Heart left ventricle (tissue), 16 donors: ENCODE measurements around the gene CCNQ. TPM values are rescaled to one million over a fixed set of nuclear protein-coding genes. Genes with fewer than 3 reads are reported as not detected.
A peak's percentile ranks its signal among the peaks of the same experiment; 100 is the strongest.

Source experiments
- ATAC-seq, 4 donors: fragments of 200-7000 bp; cut with Tn5 transposase; one replicate each; pipeline ENCODE4 v1.9.1; 2020 to 2022; ENCODE audit warnings: moderate library complexity in 4 of 4, mild to moderate bottlenecking in 3 of 4, moderate number of reproducible peaks in 1 of 4
- DNase-seq, 5 donors: peaks; one replicate each; pipeline ENCODE4 v3.0.0-alpha.2; 2020
- H3K27ac ChIP-seq, 12 donors: fragments of 200-600 bp; sonication (generic) in 4 of 12; one replicate each; pipeline versions ENCODE4 v1.5.0 to v1.8.0; 2016 to 2022; ENCODE audit warnings: mild to moderate bottlenecking in 2 of 12
- H3K27me3 ChIP-seq, 9 donors: fragments of 200-600 bp; sonication (generic) in 2 of 9; one replicate each; pipeline versions ENCODE4 v1.5.1 to v1.8.0; 2016 to 2022; ENCODE audit warnings: mild to moderate bottlenecking in 3 of 9
- H3K36me3 ChIP-seq, 9 donors: fragments of 200-600 bp; sonication (generic) in 2 of 9; one replicate each; pipeline versions ENCODE4 v1.5.0 to v1.8.0; 2018 to 2022; ENCODE audit warnings: mild to moderate bottlenecking in 2 of 9
- H3K4me1 ChIP-seq, 12 donors: fragments of 200-600 bp; sonication (generic) in 4 of 12; one replicate each; pipeline versions ENCODE4 v1.5.0 to v1.8.0; 2016 to 2022; ENCODE audit warnings: mild to moderate bottlenecking in 3 of 12
- H3K4me3 ChIP-seq, 12 donors: fragments of 200-600 bp; sonication (generic) in 4 of 12; one replicate each; pipeline versions ENCODE4 v1.5.0 to v1.8.0; 2017 to 2022; ENCODE audit warnings: mild to moderate bottlenecking in 9 of 12, moderate library complexity in 4 of 12
- H3K9me3 ChIP-seq, 12 donors: fragments of 200-600 bp; sonication (generic) in 4 of 12; one replicate each; pipeline versions ENCODE4 v1.5.0 to v1.8.0; 2016 to 2022; ENCODE audit warnings: mild to moderate bottlenecking in 1 of 12
- CTCF ChIP-seq, 12 donors: fragments of 200-600 bp; sonication (generic) in 4 of 12; IDR thresholded peaks; one replicate each; pipeline versions ENCODE4 v1.5.0 to v1.8.0; 2018 to 2022; ENCODE audit warnings: antibody characterized with exemption in 12 of 12, mild to moderate bottlenecking in 5 of 12
- POLR2A ChIP-seq, 2 donors: fragments of 450-650 bp; IDR thresholded peaks; one replicate each; pipeline ENCODE4 v1.6.1; 2017; ENCODE audit warnings: antibody characterized with exemption in 2 of 2, mild to moderate bottlenecking in 2 of 2, moderate library complexity in 2 of 2
- WGBS, 4 donors: extraction: QIAGEN DNeasy Blood & Tissue Kit in 2 of 4; methylation state at CpG; one replicate each; pipeline versions ENCODE4 v1.1.5 to v1.1.7; 2013 to 2018; 5-methylcytosine and 5-hydroxymethylcytosine counted together
- intact Hi-C, 10 donors: fragments of 100-400 bp; cut with DNase I; formaldehyde crosslinking; loops; one replicate each; pipeline versions ENCODE4 v1.11.1 to v1.14.2; 2022
- polyA plus RNA-seq, 2 donors: library from polyadenylated mRNA; stranded (reverse); fragments of 200-250 nt; gene quantifications; one replicate each; pipeline ENCODE4 v1.2.3, GENCODE V29; 2013
- total RNA-seq, 9 donors: library from RNA; depleted of rRNA in 2 of 9; stranded (reverse); fragments of >200 nt in 2 of 9; fragmentation: NEBNext Ultra II Directional in 3 of 9; extraction: Animal tissue kit (Norgen Biotek cat#: 25700) in 3 of 9; gene quantifications; one replicate each; pipeline versions ENCODE4 v1.1.0 to v1.2.4, GENCODE V29; 2016 to 2023
- donor health status: ischemic (EF 13 %, LVEDD 7.1; RV severe dilation, severe dysfunction).
- donor health status: healthy with polysubstance abuse.
- donor health status: DM: no; HTN: yes; CAD: no.
- donor health status: DM: no; HTN: no; CAD: no.
- donor health status: ischemic (EF 25% LVEDD 6.9; RV normal size, moderate dysfunction).
- donor health status: ischemic (EF 25% LVEDD 5.7; RV mildly dilated, moderate dysfunction).
- donor health status: healthy.
- donor health status: DM: yes; HTN: yes; CAD: no.
- donor health status: ischemic (EF 35%, LVEDD 5.7; RV mildly dilated, moderate dysfunction).
- donor health status: nonischemic (EF 11% LVEDD 7.7; RV severe dilation, severe dysfunction).
- donor health status: DM: yes; HTN: yes; CAD: no.
- donor health status: PGD.
- donor health status: ischemic (EF 29% LVEDD 5.4; RV normal size, mild dysfunction).
- donor health status: nonischemic (EF 23%, LVEDD 6.1; RV moderate dilation, normal function).

Gene CCNQ
- total and polyA plus RNA-seq, 11 donors: 16.2 to 126 (median 46.5) TPM

GRCh38 chrX:153572601-153573000 is 26.3 kb downstream of the CCNQ start:
- no peak for ATAC-seq
- 83 to 92% (median 87%) methylated on average over 9 to 10 of the region's 10 CpGs for WGBS, 4 donors

GRCh38 chrX:153571534-153571908 is 27.4 kb downstream of the CCNQ start:
- Histone ChIP-seq H3K36me3 (no peaks in the 10 kb centered on the region), H3K27me3 (peaks cover 0 to 21% (median 0%) of the 10 kb centered on the region in 9 donors), H3K4me1 (no peaks in the 10 kb centered on the region), H3K27ac (no peak overlapping the region), H3K4me3 (no peak overlapping the region), H3K9me3 (no peaks in the 10 kb centered on the region)
- ATAC-seq (no peak), DNase-seq (no peak)
- TF ChIP-seq CTCF (IDR thresholded peaks at IDR 0.05) (no peak), POLR2A (IDR thresholded peaks at IDR 0.05) (no peak)
- intact Hi-C loops: no loop called here
- WGBS, 4 donors: 61 to 79% (median 73%) methylated on average over 6 of the region's 6 CpGs

More at GRCh38 chrX:153572601-153573000, 26.3 kb downstream of the CCNQ start:
- Histone ChIP-seq H3K27me3 (peaks cover 0 to 21% (median 0%) of the 10 kb centered on the region in 9 donors), H3K4me1 (no peaks in the 10 kb centered on the region), H3K36me3 (no peaks in the 10 kb centered on the region), H3K27ac (no peak overlapping the region), H3K4me3 (no peak overlapping the region), H3K9me3 (no peaks in the 10 kb centered on the region)
- intact Hi-C loops: no loop called here
- TF ChIP-seq POLR2A (IDR thresholded peaks at IDR 0.05) (no peak), CTCF (IDR thresholded peaks at IDR 0.05) (no peak)
- DNase-seq: no peak

GRCh38 chrX:153569475-153569874 is 29.5 kb downstream of the CCNQ start:
- intact Hi-C loops: no loop called here
- Histone ChIP-seq H3K4me1 (no peaks in the 10 kb centered on the region), H3K27me3 (peaks cover 0 to 21% (median 0%) of the 10 kb centered on the region in 9 donors), H3K9me3 (no peaks in the 10 kb centered on the region), H3K4me3 (no peak overlapping the region), H3K27ac (no peak overlapping the region), H3K36me3 (no peaks in the 10 kb centered on the region)
- ATAC-seq: no peak
- TF ChIP-seq POLR2A (IDR thresholded peaks at IDR 0.05) (no peak), CTCF (IDR thresholded peaks at IDR 0.05) (no peak)
- 89 to 94% (median 93%) methylated on average over 13 of the region's 13 CpGs for WGBS, 4 donors
- DNase-seq: peak in 1 of 5 donors; percentile 4

GRCh38 chrX:153568451-153569011 is 30.4 kb downstream of the CCNQ start:
- Histone ChIP-seq H3K27me3 (peaks cover 0 to 22% (median 0%) of the 10 kb centered on the region in 9 donors), H3K27ac (no peak overlapping the region), H3K36me3 (no peaks in the 10 kb centered on the region), H3K9me3 (no peaks in the 10 kb centered on the region), H3K4me1 (no peaks in the 10 kb centered on the region), H3K4me3 (no peak overlapping the region)
- DNase-seq (peak in 1 of 5 donors; percentile 12), ATAC-seq (no peak)
- intact Hi-C loops: no loop called here
- TF ChIP-seq CTCF (IDR thresholded peaks at IDR 0.05) (no peak), POLR2A (IDR thresholded peaks at IDR 0.05) (no peak)
- 83 to 88% (median 85%) methylated on average over 19 to 21 of the region's 21 CpGs for WGBS, 4 donors
